ENCODE results near the gene DHRS3. TPM values are rescaled to one million over a fixed set of nuclear protein-coding genes. Genes with fewer than 3 reads are reported as not detected.

DHRS3 gene
- total and polyA plus RNA-seq, 2 of the 13 experiments (the other 11 are each of a cell fraction or from before 2014, with no cell fraction given) = 48.5 to 90.5 TPM

DNA sequence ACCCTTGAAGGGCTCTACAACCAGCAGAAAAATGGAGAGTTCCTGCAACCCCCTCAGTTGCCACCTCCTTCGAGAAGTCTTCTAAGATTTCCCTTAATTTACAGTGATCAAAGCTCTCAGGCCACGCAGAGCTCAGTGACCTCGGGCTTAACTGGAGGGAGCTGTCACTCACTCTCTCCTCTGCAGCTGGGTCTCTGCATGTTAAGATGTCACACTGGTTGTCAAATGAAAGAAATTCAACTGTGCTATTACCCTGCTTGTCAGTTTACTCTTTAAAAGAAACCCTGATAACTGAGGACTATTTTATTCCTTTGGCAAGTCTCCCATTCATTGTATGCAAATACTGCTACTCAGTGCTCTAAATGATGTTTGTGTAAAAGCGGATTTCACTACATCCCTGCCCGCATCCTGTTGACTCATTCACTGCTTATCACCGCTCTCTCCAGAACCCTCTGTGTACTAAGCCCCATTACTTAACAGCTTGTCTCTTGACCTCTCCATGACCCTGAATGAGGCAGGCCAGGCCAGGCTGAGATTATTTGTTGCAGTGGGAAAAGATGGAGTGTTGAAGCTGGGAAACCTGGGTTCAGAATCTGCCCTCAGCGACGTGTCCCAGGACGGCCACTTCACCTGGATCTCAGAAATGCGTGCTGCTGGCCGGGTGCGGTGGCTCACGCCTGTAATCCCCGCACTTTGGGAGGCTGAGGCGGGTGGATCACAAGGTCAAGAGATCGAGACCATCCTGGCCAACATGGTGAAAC is 13.7 kb downstream of the DHRS3 start (continued):
- TF ChIP-seq NRL (CRISPR knock-in tag; IDR thresholded peaks at IDR 0.05; ENCODE audit: borderline replicate concordance) (no peak), ZNF292 (CRISPR knock-in tag; IDR thresholded peaks at IDR 0.05; ENCODE audit: borderline replicate concordance, low read depth) (no peak; the same call in 1 of the 2 replicates), ASH2L (IDR thresholded peaks at IDR 0.05; ENCODE audit: insufficient read length, low read depth, low read length) (no peak), KDM3A (CRISPR knock-in tag; IDR thresholded peaks at IDR 0.05; ENCODE audit: low read depth) (peak; percentile 46; the same call in 1 of the 2 replicates), CHD4 (IDR thresholded peaks at IDR 0.05; ENCODE audit: borderline replicate concordance, low read length) (no peak), THYN1 (CRISPR knock-in tag; IDR thresholded peaks at IDR 0.05; ENCODE audit: borderline replicate concordance, low read depth) (no peak), DR1 (CRISPR knock-in tag; IDR thresholded peaks at IDR 0.05) (no peak), ELF4 (CRISPR knock-in tag; IDR thresholded peaks at IDR 0.05; ENCODE audit: borderline replicate concordance) (no peak), RBAK (CRISPR knock-in tag; IDR thresholded peaks at IDR 0.05) (no peak), HIC2 (CRISPR knock-in tag; IDR thresholded peaks at IDR 0.05; ENCODE audit: low read depth) (no peak; the same call in 1 of the 2 replicates), ZNF660 (CRISPR knock-in tag; IDR thresholded peaks at IDR 0.05; ENCODE audit: borderline replicate concordance, low read depth) (no peak), PATZ1 (CRISPR knock-in tag; IDR thresholded peaks at IDR 0.05) (peak; percentile 85), JUND (CRISPR knock-in tag; IDR thresholded peaks at IDR 0.05) (peak; percentile 92), FLYWCH1 (CRISPR knock-in tag; IDR thresholded peaks at IDR 0.05) (no peak), GTF3A (CRISPR knock-in tag; conservative IDR thresholded peaks at IDR 0.05) (no peak), ZNF580 (CRISPR knock-in tag; IDR thresholded peaks at IDR 0.05; ENCODE audit: borderline replicate concordance, low read depth) (no peak), ZNF770 (CRISPR knock-in tag; IDR thresholded peaks at IDR 0.05) (no peak)
- TF ChIP-seq, protein P1, sequence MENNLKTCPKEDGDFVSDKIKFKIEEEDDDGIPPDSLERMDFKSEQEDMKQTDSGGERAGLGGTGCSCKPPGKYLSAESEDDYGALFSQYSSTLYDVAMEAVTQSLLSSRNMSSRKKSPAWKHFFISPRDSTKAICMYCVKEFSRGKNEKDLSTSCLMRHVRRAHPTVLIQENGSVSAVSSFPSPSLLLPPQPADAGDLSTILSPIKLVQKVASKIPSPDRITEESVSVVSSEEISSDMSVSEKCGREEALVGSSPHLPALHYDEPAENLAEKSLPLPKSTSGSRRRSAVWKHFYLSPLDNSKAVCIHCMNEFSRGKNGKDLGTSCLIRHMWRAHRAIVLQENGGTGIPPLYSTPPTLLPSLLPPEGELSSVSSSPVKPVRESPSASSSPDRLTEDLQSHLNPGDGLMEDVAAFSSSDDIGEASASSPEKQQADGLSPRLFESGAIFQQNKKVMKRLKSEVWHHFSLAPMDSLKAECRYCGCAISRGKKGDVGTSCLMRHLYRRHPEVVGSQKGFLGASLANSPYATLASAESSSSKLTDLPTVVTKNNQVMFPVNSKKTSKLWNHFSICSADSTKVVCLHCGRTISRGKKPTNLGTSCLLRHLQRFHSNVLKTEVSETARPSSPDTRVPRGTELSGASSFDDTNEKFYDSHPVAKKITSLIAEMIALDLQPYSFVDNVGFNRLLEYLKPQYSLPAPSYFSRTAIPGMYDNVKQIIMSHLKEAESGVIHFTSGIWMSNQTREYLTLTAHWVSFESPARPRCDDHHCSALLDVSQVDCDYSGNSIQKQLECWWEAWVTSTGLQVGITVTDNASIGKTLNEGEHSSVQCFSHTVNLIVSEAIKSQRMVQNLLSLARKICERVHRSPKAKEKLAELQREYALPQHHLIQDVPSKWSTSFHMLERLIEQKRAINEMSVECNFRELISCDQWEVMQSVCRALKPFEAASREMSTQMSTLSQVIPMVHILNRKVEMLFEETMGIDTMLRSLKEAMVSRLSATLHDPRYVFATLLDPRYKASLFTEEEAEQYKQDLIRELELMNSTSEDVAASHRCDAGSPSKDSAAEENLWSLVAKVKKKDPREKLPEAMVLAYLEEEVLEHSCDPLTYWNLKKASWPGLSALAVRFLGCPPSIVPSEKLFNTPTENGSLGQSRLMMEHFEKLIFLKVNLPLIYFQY (CRISPR knock-in tag; IDR thresholded peaks at IDR 0.05; ENCODE audit: borderline replicate concordance) = no peak; the same call in 1 of the 2 replicates
